K562 treated with DMSO at 1 percent for 12 hours (cell line): ENCODE measurements around the gene PYDC1. TPM values are rescaled to one million over a fixed set of nuclear protein-coding genes. Genes with fewer than 3 reads are reported as not detected.

Experiments
- total RNA-seq: library from RNA; unstranded; fragments of 300-600 nt; gene quantifications from 2 replicates; pipeline ENCODE4 v1.2.3, GENCODE V29; 2022; ENCODE audit not compliant: insufficient read depth

PYDC1 gene
- total RNA-seq = not detected in 2 replicates

DNA sequence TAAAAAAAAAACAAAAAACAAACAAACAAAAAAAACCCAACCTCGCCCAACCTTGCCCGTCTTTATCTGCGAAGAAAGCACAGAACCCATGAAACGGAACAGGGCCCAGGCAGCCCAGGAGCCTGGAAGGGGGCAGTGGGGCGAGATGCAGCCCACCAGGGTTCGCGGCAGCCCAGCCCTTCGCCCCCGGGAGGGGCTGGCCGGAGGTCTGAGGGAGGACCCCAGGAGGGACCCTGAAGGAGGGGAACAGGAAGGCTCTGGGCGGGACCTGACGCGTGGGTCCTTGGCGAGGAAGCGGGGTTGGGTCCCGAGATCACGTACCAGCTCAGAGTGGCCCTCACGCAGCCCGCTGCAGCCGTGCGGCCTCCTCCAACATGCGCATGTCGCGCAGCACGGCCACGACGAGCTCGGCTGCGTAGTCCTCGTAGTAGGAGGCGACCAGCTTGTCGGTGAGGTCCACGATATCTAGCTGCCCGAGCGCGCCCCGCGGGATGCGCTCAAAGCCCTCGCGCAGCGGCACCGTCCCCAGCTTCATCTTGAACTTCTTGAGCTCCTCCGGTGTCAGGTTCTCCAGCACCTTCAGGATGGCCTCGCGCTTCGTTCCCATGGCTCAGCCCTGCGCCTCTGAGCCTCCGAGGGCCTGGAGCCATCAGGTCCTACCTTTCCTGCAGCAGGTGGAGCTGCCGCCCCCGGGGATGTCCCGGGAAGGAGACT is at the start of gene PYDC1:
Gene PYDC1, minus strand, starts transcription at position 714 of the 714 bp plus-strand sequence. Its CDS starts 107 bp downstream, at position 607.

DNA sequence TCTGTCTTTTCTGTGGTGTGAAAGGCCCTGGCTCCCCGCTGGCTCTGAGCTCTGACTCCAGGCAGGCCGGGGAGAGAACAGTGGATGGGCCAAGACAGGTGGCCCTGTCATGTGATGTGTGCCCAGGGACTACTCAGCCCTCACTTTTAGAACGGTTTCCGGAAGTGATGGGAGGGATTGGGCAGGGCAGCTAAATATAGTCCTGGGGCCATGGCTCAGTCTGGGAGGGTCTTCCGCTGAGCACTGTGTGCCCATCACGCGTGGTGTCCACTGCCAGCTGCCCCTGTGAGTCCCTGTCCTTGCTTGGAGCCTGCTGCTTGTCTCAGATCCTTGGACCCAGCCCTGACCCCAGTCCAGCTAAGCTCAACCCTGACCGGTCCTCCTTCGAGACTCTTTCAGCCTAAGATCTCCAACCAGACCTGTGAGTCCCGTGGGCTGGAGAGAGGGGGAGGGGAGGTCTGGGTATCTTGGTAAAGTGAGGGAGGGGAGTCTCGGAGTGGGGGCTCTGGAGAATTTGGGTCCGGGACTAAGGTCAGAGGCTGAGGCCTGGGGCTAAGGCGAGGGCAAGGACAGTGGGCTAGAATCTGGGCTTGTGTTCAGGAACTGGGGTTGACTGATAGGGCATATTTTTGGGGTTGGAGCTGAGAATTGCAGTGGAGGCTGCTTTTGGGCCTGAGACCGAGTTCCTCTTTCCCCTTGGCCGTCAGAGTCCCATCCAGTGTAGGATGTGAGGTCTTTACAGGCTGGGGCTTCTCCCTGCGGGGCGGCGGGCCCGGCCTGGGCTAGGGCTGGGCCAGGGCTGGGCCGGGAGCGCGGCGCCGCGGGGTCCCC is 2.8 kb downstream of the PYDC1 start, which contains the start of gene TRIM72:
Gene TRIM72, plus strand, starts transcription at position 243 of the 831 bp plus-strand sequence. CDS start 620 bp downstream, outside the sequence.

DNA sequence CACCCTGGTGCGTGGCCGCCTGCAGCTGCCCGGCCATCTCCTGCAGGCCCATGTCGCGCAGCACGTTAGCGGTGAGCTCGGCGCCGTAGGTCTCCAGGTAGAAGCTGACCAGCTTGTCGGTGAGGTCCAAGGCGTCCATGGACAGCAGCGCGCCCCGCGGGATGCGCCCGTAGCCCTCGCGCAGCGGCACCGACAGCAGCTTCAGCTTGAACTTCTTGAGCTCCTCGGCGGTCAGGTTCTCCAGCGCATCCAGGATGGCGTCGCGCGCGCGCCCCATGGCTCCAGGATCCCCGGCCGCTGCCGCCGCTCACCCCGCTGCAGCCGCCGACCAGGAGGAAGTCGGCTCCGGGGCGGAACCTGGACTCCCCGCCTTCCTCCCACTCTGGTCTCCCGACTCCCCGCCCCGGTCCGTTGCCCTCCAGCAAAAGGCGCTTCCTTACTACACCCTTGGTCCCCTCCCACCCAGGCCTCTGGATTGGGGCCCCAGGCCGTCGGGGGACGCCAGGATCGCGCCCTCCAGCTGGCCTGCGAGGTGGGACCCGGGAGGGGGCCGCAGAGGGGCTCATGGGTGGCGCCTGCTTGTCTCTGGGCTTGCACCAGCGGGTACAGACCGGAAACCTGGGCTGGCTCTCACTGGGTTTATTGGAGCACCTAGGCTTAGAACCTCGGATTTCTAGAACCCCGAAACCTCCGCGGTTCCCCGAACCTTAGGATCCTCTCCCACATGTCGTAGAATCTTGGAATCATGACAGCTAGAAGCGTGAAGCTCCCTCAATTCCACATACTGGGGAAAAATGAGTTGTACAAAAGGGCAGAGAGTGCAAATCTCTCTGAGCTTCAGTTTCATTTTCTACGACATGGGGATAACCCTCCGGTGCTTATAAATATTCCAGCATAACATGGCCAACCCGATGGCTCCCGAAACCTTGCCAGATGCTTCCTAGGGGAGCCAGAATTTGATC is 14.2 kb downstream of the PYDC1 start, which contains the start of gene PYCARD:
Gene PYCARD, minus strand, starts transcription at position 347 of the 962 bp plus-strand sequence. Its CDS starts 70 bp downstream, at position 277.

DNA sequence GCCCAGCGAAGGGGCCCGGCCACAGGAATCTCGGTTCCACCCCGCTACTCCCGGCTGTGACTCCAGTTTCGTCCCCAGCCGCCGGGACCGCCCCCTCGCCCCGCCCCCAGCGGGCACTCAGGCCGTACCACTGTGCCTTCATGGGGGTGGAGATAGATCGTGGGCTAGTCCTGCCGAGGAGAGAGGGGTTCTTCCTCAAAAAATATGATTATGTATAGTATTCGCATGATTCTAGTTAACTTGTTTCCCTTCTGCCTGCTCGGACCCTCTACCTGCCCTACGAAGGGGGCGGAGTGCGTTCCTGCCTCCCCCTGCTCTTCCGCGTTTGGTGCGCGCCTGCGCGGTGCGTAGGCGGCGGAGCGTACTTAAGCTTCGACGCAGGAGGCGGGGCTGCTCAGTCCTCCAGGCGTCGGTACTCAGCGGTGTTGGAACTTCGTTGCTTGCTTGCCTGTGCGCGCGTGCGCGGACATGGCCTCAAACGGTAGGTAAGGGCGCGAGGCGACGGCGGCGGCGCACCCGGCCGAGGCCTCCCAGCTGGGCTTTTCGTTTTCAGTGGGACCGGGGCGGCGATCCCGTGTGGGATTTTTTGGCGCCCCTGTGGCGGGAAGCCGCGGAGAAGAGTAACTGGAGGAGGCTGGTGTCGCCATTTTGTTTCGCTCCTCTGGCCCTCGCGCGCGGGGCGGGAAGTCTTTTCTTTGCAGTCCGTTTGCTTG is 37.0 kb downstream of the PYDC1 start, which contains the start of gene FUS:
Gene FUS, plus strand, starts transcription at position 393 of the 713 bp plus-strand sequence. Its CDS starts 76 bp downstream, at position 469.

Other genes with a start within 250 kb of the PYDC1 start
- gene HSD3B7, start 231.9 kb downstream of the PYDC1 start, total RNA-seq = 35.2 and 36.1 TPM in 2 replicates
- 0.32 and 0.64 TPM in 2 replicates for gene STX1B, start 206.5 kb downstream of the PYDC1 start, total RNA-seq
- gene STX4, start 183.6 kb downstream of the PYDC1 start, total RNA-seq = 34.6 and 51.0 TPM in 2 replicates
- 11.3 and 15.1 TPM in 2 replicates for gene ZNF668, start 142.9 kb downstream of the PYDC1 start, total RNA-seq
- gene ZNF646, start 142.7 kb downstream of the PYDC1 start, total RNA-seq = 4.9 and 20.4 TPM in 2 replicates
- gene PRSS53, start 128.2 kb downstream of the PYDC1 start, total RNA-seq = 0.90 and 4.8 TPM in 2 replicates
- gene VKORC1, start 122.3 kb downstream of the PYDC1 start, total RNA-seq = 174 and 195 TPM in 2 replicates
- gene BCKDK, start 108.7 kb downstream of the PYDC1 start, total RNA-seq = 33.9 and 40.7 TPM in 2 replicates
- gene KAT8, start 99.5 kb downstream of the PYDC1 start, total RNA-seq = 63.8 and 95.3 TPM in 2 replicates
- gene PRSS8, start 81.4 kb downstream of the PYDC1 start, total RNA-seq = 53.9 and 61.4 TPM in 2 replicates
- gene PRSS36, start 67.1 kb downstream of the PYDC1 start, total RNA-seq = 1.3 and 3.2 TPM in 2 replicates
- gene FUS, start 37.0 kb downstream of the PYDC1 start, total RNA-seq = 164 and 238 TPM in 2 replicates
- gene PYCARD, start 14.4 kb downstream of the PYDC1 start, total RNA-seq = 66.1 and 82.3 TPM in 2 replicates
- gene TRIM72, start 3.0 kb downstream of the PYDC1 start, total RNA-seq = not detected in 2 replicates
- 1.9 and 5.0 TPM in 2 replicates for gene ITGAM, start 42.8 kb upstream of the PYDC1 start, total RNA-seq
- 0.16 and 0.20 TPM in 2 replicates for gene ITGAX, start 138.0 kb upstream of the PYDC1 start, total RNA-seq
- gene ITGAD, start 176.2 kb upstream of the PYDC1 start, total RNA-seq = not detected in 2 replicates
- not detected in 2 replicates for gene COX6A2, start 211.2 kb upstream of the PYDC1 start, total RNA-seq
- gene ZNF843, start 225.7 kb upstream of the PYDC1 start, total RNA-seq = 0.63 TPM in 1 of 2 replicates, not detected in the other
- gene ARMC5, start 242.4 kb upstream of the PYDC1 start, total RNA-seq = 16.5 and 23.5 TPM in 2 replicates